ENCODE measurements around the gene DIDO1. TPM values are rescaled to one million over a fixed set of nuclear protein-coding genes. Genes with fewer than 3 reads are reported as not detected.

Gene DIDO1
- total RNA-seq, 1 donor from 2014 or later: 53.6 TPM

GRCh38 chr20:62935968-62936585 is 9.8 kb upstream of the DIDO1 start:
- no peak for TF ChIP-seq CTCF (IDR thresholded peaks at IDR 0.05)
- Mint-ChIP-seq H3K27ac (ENCODE audit: unreplicated experiment) (peak overlapping the region; percentile 96), H3K4me3 (ENCODE audit: unreplicated experiment) (no peak overlapping the region), H3K27me3 (ENCODE audit: unreplicated experiment) (no peaks in the 10 kb centered on the region), H3K9me3 (ENCODE audit: unreplicated experiment) (no peaks in the 10 kb centered on the region), H3K4me1 (ENCODE audit: unreplicated experiment) (peaks cover 25% of the 10 kb centered on the region), H3K36me3 (ENCODE audit: unreplicated experiment) (no peaks in the 10 kb centered on the region)
- DNase-seq (ENCODE audit: extremely low spot score, unreplicated experiment): no peak

GRCh38 chr20:62935204-62935967 is 9.1 kb upstream of the DIDO1 start:
- Mint-ChIP-seq H3K9me3 (ENCODE audit: unreplicated experiment) (no peaks in the 10 kb centered on the region), H3K27ac (ENCODE audit: unreplicated experiment) (no peak overlapping the region), H3K36me3 (ENCODE audit: unreplicated experiment) (no peaks in the 10 kb centered on the region), H3K27me3 (ENCODE audit: unreplicated experiment) (no peaks in the 10 kb centered on the region), H3K4me3 (ENCODE audit: unreplicated experiment) (no peak overlapping the region), H3K4me1 (ENCODE audit: unreplicated experiment) (peaks cover 25% of the 10 kb centered on the region)
- no peak for DNase-seq (ENCODE audit: extremely low spot score, unreplicated experiment)
- TF ChIP-seq CTCF (IDR thresholded peaks at IDR 0.05): no peak

DNA sequence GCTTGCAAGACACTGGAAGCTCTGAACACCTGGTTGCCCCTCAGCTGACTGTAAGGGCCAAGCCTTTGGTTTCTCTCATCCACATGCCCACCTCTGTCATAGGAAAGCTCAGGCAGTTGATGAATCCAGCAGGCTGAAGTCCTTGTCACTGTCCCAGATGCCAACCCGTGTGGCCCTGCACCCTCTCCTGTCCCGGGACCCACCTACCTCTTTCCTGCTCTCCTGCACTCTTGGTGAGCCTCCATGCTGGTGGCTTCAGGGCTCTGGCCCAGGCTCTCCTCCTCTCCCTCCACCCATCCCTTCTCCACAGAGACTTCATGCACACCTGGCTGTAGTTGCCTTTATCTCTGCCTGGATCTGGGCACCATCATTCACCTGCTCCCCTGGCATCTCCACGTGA is 7.7 kb upstream of the DIDO1 start:
- no peaks in the 10 kb centered on the region for H3K27me3 Mint-ChIP-seq (ENCODE audit: unreplicated experiment)
- H3K4me3 Mint-ChIP-seq (ENCODE audit: unreplicated experiment): no peak overlapping the region
- H3K4me1 Mint-ChIP-seq (ENCODE audit: unreplicated experiment): peaks cover 24% of the 10 kb centered on the region
- no peaks in the 10 kb centered on the region for H3K36me3 Mint-ChIP-seq (ENCODE audit: unreplicated experiment)
- no peak for DNase-seq (ENCODE audit: extremely low spot score, unreplicated experiment)
- no peaks in the 10 kb centered on the region for H3K9me3 Mint-ChIP-seq (ENCODE audit: unreplicated experiment)
- TF ChIP-seq CTCF (IDR thresholded peaks at IDR 0.05): no peak
- no peak overlapping the region for H3K27ac Mint-ChIP-seq (ENCODE audit: unreplicated experiment)

DNA sequence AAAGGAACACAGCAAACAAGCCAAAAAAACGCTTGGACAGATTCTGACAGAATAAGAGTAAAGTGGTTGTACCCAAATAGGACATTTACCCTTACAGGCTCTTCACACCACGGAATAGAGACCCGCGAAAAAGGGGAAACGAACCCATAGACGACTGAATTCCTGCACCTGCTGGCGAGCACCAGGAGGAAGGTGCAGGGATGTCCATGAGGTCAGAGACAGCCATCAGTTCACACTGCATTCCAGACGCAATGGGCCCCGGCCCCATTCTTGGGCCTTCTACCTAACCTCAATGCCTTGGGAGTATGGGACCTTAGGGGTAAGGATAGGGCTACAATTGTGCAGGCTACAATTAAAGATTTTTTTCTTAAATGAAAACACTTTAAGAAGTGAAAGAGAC is 5.2 kb upstream of the DIDO1 start:
- Mint-ChIP-seq H3K27ac (ENCODE audit: unreplicated experiment) (no peak overlapping the region), H3K27me3 (ENCODE audit: unreplicated experiment) (no peaks in the 10 kb centered on the region), H3K4me3 (ENCODE audit: unreplicated experiment) (no peak overlapping the region), H3K9me3 (ENCODE audit: unreplicated experiment) (no peaks in the 10 kb centered on the region), H3K36me3 (ENCODE audit: unreplicated experiment) (no peaks in the 10 kb centered on the region), H3K4me1 (ENCODE audit: unreplicated experiment) (peaks cover 32% of the 10 kb centered on the region)
- TF ChIP-seq CTCF (IDR thresholded peaks at IDR 0.05): no peak
- DNase-seq (ENCODE audit: extremely low spot score, unreplicated experiment): no peak

DNA sequence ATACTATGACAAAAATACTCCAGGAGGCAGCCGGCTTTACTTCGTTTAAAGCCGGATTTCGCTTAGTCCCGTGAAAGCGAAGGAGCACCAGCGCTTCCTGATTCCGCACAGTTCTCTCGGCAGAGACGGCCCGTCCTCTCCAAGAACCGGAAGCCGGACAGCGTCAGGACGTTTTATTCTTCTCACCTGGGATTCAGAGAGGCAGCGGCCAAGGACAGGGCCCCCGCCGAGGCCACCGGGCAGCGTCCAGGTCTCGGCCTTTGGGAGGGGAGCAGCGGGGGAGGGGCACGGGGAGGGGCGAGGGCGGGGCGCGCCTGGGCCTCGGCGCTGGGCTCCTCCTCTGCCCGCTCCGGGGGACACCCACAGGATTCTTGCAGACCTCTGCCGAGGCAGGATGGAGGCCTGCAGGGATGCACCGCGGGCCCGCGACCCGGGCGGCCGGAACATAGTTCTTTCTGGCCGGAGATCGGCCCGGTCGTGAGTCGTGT is 2.8 kb upstream of the DIDO1 start:
- peak overlapping the region; percentile 88 for H3K27ac Mint-ChIP-seq (ENCODE audit: unreplicated experiment)
- H3K27me3 Mint-ChIP-seq (ENCODE audit: unreplicated experiment): no peaks in the 10 kb centered on the region
- H3K4me1 Mint-ChIP-seq (ENCODE audit: unreplicated experiment): peaks cover 44% of the 10 kb centered on the region
- peak overlapping the region; percentile 81 for H3K4me3 Mint-ChIP-seq (ENCODE audit: unreplicated experiment)
- DNase-seq (ENCODE audit: extremely low spot score, unreplicated experiment): no peak
- no peaks in the 10 kb centered on the region for H3K36me3 Mint-ChIP-seq (ENCODE audit: unreplicated experiment)
- no peaks in the 10 kb centered on the region for H3K9me3 Mint-ChIP-seq (ENCODE audit: unreplicated experiment)
- TF ChIP-seq CTCF (IDR thresholded peaks at IDR 0.05): no peak

Data from osteocyte (in vitro differentiated cells).